K562 treated with DMSO at 1 percent for 24 hours (cell line): ENCODE results near the gene ZNF302. TPM values are rescaled to one million over a fixed set of nuclear protein-coding genes. Genes with fewer than 3 reads are reported as not detected.

Source experiments
- total RNA-seq: library from RNA; unstranded; fragments of 300-600 nt; gene quantifications from 2 replicates; pipeline ENCODE4 v1.2.3, GENCODE V29; 2022; ENCODE audit warnings: low read depth; ENCODE audit not compliant: insufficient read depth

Gene ZNF302
- total RNA-seq: 0.41 and 0.42 TPM in 2 replicates

DNA sequence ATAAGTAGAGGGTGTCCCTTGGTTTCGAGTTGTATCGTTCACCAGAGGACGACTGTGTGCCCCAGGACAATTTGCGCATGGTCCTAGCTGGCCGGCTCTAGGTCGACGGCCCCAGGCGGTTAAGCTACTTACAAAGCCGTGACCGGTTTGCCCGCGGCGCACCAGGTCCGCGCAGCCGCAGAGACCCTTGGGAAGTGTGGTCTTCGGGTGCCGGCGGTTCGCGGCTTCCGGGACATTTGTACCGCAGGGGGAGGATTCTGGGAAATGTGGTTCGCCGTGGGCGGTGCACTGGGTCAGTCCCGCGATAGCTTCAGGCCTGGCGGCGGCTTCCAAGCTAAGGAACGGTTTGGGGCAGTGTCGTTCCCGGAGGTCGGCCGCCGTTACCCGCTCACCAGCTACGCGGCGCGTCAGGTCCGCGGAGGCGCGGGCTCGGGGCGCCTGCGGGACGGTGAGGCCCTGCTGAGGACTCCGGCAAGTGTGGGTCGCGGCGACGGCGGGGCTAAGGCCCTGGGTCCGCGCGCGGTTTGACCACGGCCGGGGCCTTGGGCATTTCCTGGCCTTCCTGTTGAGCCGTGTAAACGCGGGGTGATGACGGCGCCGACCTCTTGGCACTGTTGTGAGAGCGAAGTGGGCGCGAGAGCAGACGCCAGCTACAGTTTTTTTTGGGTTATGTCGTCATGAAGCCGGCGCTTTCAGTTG is at the start of gene ZNF302:
Gene ZNF302 (plus strand): TSS at position 293 of the 699 bp plus-strand sequence. CDS start 1,127 bp downstream, outside the sequence.

DNA sequence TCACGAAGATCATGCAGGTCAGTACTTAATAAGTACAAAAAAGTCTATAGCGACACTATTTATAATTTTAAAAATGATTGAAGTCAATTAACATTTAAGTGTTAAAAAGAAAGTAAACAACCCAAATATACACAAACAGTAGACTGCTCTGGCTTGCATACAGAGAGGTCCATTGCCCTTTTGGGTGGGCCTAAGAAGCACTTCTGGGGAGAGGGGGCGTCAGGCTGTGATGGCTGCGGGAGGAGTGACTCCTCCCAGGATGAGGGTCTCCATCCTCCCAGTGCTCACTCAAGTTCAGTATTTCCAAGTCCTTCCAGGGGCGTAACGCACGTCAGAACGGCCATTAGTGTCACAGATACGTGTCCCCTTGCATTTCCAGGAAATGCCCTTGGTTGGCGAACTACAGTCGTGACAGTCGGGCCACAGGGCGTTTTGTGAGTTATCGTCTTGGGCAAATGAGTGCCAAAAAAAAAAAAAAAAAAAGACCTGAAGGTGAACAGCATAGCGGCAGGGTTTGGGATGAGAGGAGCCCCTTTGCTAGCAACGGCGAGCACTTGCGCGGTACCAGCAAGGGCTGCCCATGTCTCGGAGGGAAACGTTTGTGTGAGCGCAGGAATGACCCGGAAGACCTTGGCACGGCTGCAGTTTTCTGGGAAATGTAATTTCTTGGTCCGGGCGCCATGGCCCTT is 637 bp upstream of the ZNF302 start, which contains the start of gene SCGB2B2:
Gene SCGB2B2 (minus strand): TSS at position 463 of the 689 bp plus-strand sequence. CDS start 82,596 bp downstream, outside the sequence.

DNA sequence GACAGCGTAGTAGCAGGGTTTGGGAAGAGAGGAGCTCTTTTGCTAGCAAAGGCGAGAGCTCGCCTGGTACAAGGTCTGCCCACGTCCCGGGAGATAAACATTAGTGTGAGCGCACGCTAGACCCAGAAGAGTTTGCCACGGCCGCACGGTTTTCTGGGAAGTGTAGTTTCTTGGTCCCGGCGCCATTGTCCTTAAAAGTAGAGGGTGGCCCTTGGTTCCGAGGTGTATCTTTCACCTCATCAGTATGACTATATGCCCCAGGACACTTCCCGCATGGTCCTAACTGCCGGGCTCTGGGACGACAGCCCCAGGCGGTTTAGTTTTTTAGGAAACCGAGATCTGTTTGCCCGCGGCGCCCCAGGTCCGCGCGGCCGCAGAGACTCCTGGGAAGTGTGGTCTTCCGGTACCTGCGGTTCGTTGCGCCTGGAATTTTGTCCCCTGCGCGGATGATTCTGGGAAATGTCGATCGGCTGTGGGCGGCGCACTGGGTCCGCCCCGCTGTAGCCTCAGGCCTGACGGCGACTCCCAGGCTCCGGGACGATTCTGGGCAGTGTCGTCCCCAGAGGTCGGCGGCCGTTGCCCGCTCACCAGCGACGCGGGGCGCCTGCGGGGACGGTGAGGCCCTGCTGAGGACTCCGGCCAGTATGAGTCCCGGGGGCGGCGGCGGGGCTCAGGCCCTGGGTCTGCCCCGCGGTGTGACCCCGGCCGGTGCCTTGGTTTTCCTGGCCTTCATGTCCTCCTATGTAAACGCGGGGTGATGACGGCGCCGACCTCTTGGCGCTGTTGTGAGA is 56.5 kb downstream of the ZNF302 start, which contains the start of gene ZNF181:
Gene ZNF181 (plus strand): TSS at position 498 of the 791 bp plus-strand sequence. CDS start 795 bp downstream, outside the sequence.

Other genes starting within 250 kb of the ZNF302 start
- gene UBA2, start 249.3 kb upstream of the ZNF302 start, total RNA-seq: 113 and 152 TPM in 2 replicates
- gene WTIP, start 195.9 kb upstream of the ZNF302 start, total RNA-seq: 0.07 and 0.42 TPM in 2 replicates
- gene SCGB2B2, start 519 bp upstream of the ZNF302 start, total RNA-seq: not detected in 2 replicates
- 4.5 and 13.2 TPM in 2 replicates for gene ZNF181, start 56.6 kb downstream of the ZNF302 start, total RNA-seq
- gene ZNF599, start 95.5 kb downstream of the ZNF302 start, total RNA-seq: 4.6 and 6.9 TPM in 2 replicates
- 3.4 and 4.3 TPM in 2 replicates for gene ZNF30, start 249.2 kb downstream of the ZNF302 start, total RNA-seq